GM12891 (cell line): ENCODE measurements around the gene SMYD1.

Experiments used
- PAX5 ChIP-seq: IDR thresholded peaks from 2 replicates; pipeline ENCODE4 v1.6.1; 2011; ENCODE audit warnings: low read length, moderate library complexity, mild to moderate bottlenecking; ENCODE audit not compliant: insufficient read depth, severe bottlenecking
- POLR2A ChIP-seq: IDR thresholded peaks from 2 replicates; pipeline ENCODE4 v1.6.1; 2011; ENCODE audit warnings: low read depth, low read length, control low read depth
- POLR2AphosphoS5 ChIP-seq: IDR thresholded peaks from 2 replicates; pipeline ENCODE4 v1.6.1; 2011; ENCODE audit warnings: low read depth, low read length, control low read depth
- POU2F2 ChIP-seq: IDR thresholded peaks from 2 replicates; pipeline ENCODE4 v1.6.1; 2011; ENCODE audit warnings: low read depth, mild to moderate bottlenecking, control low read depth, low read length, moderate library complexity
- SPI1 ChIP-seq: IDR thresholded peaks from 2 replicates; pipeline ENCODE4 v1.6.1; 2011; ENCODE audit warnings: low read depth, low read length, control low read depth
- TAF1 ChIP-seq: IDR thresholded peaks from 2 replicates; pipeline ENCODE4 v1.6.1; 2011; ENCODE audit warnings: low read depth, low read length, control low read depth

DNA sequence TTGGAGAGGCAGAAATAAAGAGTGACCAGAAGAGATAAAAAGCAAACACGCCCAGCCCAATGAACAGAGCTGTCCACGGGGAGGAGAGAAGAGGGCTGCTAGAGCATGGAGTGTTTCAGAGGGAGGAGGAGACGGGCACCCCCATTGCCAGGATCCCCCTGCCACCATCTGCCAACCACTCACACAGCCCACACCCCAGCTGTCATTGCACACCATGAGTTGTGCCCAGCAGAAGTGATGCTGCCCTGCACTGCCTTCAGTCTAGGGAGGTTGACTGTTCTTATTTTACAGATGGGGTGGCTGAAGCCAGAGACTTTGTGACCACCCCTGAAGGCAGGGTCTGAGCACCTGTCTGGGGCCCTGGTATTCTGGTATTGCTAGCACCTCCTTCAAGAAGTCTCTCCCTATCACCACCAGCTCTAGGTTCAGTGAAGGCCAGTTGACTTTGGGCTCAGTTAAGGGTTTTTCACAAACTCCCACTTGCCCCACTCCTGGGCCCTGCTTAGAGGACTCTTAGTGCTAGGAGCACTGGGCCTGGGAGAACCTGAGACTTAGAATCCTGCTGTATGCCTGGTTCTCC lies 57.8 kb downstream of the SMYD1 start:
- no peak for TF ChIP-seq POLR2AphosphoS5
- no peak for TF ChIP-seq POLR2A
- TF ChIP-seq SPI1: no peak
- no peak for TF ChIP-seq TAF1
- TF ChIP-seq POU2F2: no peak
- TF ChIP-seq PAX5: no peak
